ENCODE data around the gene TERF2IP. TPM values are rescaled to one million over a fixed set of nuclear protein-coding genes. Genes with fewer than 3 reads are reported as not detected.
A peak's percentile ranks its signal among the peaks of the same experiment; 100 is the strongest.

TERF2IP gene, protein sequence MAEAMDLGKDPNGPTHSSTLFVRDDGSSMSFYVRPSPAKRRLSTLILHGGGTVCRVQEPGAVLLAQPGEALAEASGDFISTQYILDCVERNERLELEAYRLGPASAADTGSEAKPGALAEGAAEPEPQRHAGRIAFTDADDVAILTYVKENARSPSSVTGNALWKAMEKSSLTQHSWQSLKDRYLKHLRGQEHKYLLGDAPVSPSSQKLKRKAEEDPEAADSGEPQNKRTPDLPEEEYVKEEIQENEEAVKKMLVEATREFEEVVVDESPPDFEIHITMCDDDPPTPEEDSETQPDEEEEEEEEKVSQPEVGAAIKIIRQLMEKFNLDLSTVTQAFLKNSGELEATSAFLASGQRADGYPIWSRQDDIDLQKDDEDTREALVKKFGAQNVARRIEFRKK
- total RNA-seq, result 10 to 100 TPM; 48.0 to 59.0 (median 56.6) TPM
- 10 to 100 TPM; 29.8 to 56.5 (median 45.8) TPM for polyA plus RNA-seq
- long read RNA-seq, donor 1, transcript TERF2IP-201 (3 exons, 2,118 nt), result major isoform, 70 of 72 reads
- long read RNA-seq, donor 1, partial matches to known transcripts, result 1 of 72 reads
- long read RNA-seq, donor 1, other reads (novel, unspliced or antisense), result 1 of 72 reads
- long read RNA-seq, donor 2, transcript TERF2IP-201 (3 exons, 2,118 nt), result major isoform, 183 of 203 reads
- long read RNA-seq, donor 2, partial matches to known transcripts, result 4 of 203 reads
- long read RNA-seq, donor 2, other reads (novel, unspliced or antisense), result 16 of 203 reads

DNA sequence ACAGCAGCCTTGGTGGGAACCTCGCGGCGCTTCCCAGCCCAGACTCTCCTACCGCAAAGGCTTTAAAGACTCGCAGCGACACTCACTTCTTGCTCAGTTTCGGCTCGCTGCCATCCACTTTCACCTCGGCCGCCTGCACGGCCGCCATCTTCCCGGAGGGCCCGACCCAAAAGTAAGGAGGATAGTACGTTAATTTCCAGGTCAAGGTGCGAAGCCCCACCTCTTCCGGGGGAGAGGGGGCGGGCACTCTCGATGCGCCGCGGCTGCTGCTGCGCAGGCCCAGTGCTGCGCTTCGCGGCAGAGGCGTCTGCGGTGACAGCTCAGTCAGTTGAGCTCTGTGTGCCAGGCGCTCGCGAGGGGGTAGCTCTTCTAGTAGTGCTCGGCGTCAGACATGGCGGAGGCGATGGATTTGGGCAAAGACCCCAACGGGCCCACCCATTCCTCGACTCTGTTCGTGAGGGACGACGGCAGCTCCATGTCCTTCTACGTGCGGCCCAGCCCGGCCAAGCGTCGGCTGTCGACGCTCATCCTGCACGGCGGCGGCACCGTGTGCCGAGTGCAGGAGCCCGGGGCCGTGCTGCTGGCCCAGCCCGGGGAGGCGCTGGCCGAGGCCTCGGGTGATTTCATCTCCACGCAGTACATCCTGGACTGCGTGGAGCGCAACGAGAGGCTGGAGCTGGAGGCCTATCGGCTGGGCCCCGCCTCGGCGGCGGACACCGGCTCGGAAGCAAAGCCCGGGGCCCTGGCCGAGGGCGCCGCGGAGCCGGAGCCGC lies at the start of gene TERF2IP, which contains the start of gene KARS1:
Gene TERF2IP (plus strand): TSS at position 282 of the 773 bp plus-strand sequence. CDS start 110 bp downstream, at position 392.
Gene KARS1 (minus strand): TSS at position 174 of the 773 bp plus-strand sequence. CDS start 26 bp downstream, at position 148.
- intact Hi-C loops (cut with DNase I), result loop anchor here in 1 of 2 donors (5.0 kb wide), 1 partner anchor 80 kb away; the partner anchor contains the start of gene GABARAPL2

DNA sequence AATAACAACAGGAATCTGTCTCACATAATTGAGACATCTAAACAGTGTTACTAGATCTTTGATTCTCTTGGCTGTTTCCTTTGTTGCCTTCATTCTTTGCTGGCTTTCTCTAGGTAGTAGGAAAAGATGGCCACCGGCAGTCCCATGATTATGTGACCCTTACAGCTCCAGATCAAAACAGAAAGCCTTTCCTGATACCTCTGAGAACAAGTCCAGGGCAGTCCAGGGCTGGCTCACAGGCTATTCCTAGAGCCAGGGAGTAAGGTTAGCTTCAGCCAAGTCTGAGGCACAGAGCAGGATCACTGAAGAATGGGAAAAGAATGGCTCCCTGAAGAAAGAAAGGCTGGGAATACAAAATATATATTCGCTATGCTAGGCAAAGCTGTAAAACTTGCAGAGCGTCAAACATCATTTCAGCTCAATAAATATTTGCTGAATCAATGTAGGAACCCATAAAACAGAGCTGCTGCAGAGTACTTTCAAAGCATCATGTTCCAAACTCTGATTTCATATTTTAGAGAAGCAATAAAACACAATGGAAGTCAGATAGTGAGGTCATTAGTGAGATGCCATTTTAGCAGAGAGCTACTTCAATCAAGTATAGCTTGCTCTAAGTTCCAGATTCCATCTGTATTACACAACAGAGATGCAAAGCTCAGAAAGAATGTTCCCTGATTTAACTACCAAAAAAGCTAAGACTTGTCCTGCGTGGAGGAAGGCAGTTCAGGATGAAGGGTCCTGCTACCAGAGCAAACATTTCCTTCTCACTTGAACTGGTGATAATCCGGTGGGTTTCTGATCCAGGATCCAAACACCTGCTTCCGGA lies 47.9 kb upstream of the TERF2IP start:
- intact Hi-C loops (cut with DNase I), result no loop called here
- Histone ChIP-seq H3K27ac (no peak overlapping the region), H3K27me3 (ENCODE audit: insufficient read depth in 3 of 3, low read length in 2 of 3) (no peaks in the 10 kb centered on the region), H3K9me3 (no peaks in the 10 kb centered on the region), H3K36me3 (ENCODE audit: insufficient read depth in 1 of 2, low read depth in 1 of 2) (peaks cover 11 to 67% of the 10 kb centered on the region in 2 donors), H3K4me3 (no peak overlapping the region), H3K4me1 (peaks cover 3% of the 10 kb centered on the region)
- TF ChIP-seq, protein P1, sequence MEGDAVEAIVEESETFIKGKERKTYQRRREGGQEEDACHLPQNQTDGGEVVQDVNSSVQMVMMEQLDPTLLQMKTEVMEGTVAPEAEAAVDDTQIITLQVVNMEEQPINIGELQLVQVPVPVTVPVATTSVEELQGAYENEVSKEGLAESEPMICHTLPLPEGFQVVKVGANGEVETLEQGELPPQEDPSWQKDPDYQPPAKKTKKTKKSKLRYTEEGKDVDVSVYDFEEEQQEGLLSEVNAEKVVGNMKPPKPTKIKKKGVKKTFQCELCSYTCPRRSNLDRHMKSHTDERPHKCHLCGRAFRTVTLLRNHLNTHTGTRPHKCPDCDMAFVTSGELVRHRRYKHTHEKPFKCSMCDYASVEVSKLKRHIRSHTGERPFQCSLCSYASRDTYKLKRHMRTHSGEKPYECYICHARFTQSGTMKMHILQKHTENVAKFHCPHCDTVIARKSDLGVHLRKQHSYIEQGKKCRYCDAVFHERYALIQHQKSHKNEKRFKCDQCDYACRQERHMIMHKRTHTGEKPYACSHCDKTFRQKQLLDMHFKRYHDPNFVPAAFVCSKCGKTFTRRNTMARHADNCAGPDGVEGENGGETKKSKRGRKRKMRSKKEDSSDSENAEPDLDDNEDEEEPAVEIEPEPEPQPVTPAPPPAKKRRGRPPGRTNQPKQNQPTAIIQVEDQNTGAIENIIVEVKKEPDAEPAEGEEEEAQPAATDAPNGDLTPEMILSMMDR (IDR thresholded peaks at IDR 0.05), result no peak
- WGBS, 3 donors, result 87 to 92% (median 91%) methylated on average over 6 of the region's 6 CpGs
- ATAC-seq (peak in 1 of 4 donors; percentile 62), DNase-seq (no peak)

More for the DNA sequence above, at the start of gene TERF2IP, which contains the start of gene KARS1:
- Histone ChIP-seq H3K4me1 (peaks cover 59% of the 10 kb centered on the region), H3K27me3 (ENCODE audit: insufficient read depth in 3 of 3, low read length in 2 of 3) (no peaks in the 10 kb centered on the region), H3K27ac (peak within 1 kb of the TSS; percentile 98), H3K36me3 (ENCODE audit: insufficient read depth in 1 of 2, low read depth in 1 of 2) (peaks cover 0 to 36% of the 10 kb centered on the region in 2 donors), H3K9me3 (no peaks in the 10 kb centered on the region), H3K4me3 (peak within 1 kb of the TSS; percentile 96)
- peak; percentile 96 to 98 (median 98) for ATAC-seq
- 0 to 1% (median 0%) methylated on average over 67 to 76 of the region's 76 CpGs for WGBS, 3 donors
- TF ChIP-seq, protein P1 (IDR thresholded peaks at IDR 0.05), result no peak
- DNase-seq, result peak; percentile 92 to 97

DNA sequence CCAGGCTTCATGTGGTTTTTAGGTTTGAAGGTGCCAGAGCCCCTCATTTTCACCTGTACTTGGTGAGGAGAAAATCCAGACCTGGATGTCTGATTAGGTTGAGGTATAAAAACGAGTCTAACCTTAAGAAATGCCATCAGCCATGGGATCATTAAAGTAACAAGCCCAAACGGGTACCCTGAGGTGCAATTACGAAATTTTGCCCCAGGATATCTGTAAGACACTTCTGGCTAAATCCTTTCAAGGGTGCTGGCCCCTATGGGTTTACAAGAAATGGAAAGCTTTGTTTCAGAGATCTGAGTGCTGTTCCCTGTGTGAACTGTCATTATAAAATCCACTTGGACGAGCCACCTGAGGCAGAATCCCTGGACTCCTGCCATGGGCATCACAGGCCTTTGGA lies 44.3 kb upstream of the TERF2IP start:
- TF ChIP-seq, protein P1 (IDR thresholded peaks at IDR 0.05), result no peak
- no peak for ATAC-seq
- no peaks in the 10 kb centered on the region for H3K4me1 ChIP-seq
- no peak overlapping the region for H3K27ac ChIP-seq
- H3K4me3 ChIP-seq, result no peak overlapping the region
- DNase-seq, result no peak
- H3K27me3 ChIP-seq (ENCODE audit: insufficient read depth in 3 of 3, low read length in 2 of 3), result no peaks in the 10 kb centered on the region
- peaks cover 19 to 95% of the 10 kb centered on the region in 2 donors for H3K36me3 ChIP-seq (ENCODE audit: insufficient read depth in 1 of 2, low read depth in 1 of 2)
- WGBS, 3 donors, result 89 to 93% (median 91%) methylated on average over 4 of the region's 4 CpGs
- intact Hi-C loops (cut with DNase I), result no loop called here
- no peaks in the 10 kb centered on the region for H3K9me3 ChIP-seq

DNA sequence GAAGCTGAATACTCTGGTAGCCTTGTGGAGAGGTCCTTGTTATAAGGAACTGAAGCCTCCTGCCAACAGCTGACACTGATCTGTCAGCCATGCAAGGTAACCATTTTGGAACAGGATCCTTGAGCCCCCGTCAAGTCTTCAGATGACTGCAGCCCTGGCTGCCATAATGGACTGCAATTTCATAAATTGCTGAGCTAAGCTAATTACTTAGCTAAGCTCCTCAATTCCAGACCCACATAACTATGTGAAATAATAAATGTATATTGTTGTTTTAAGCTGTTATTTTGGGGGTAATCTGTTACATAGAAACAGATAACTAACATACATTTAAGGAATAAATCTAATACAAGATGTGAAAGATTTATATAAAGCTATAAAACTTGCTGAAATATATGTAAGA lies 41.1 kb upstream of the TERF2IP start:
- ATAC-seq, result no peak
- DNase-seq, result no peak
- Histone ChIP-seq H3K4me1 (no peaks in the 10 kb centered on the region), H3K27me3 (ENCODE audit: insufficient read depth in 3 of 3, low read length in 2 of 3) (no peaks in the 10 kb centered on the region), H3K9me3 (no peaks in the 10 kb centered on the region), H3K36me3 (ENCODE audit: insufficient read depth in 1 of 2, low read depth in 1 of 2) (peaks cover 21 to 97% of the 10 kb centered on the region in 2 donors), H3K4me3 (no peak overlapping the region), H3K27ac (no peak overlapping the region)
- TF ChIP-seq, protein P1 (IDR thresholded peaks at IDR 0.05), result no peak
- intact Hi-C loops (cut with DNase I), result no loop called here
- 54 to 77% (median 70%) methylated on average over 1 of the region's 1 CpG for WGBS, 3 donors
